ENCODE results near the gene KCTD14. TPM values are rescaled to one million over a fixed set of nuclear protein-coding genes. Genes with fewer than 3 reads are reported as not detected.

The KCTD14 gene
- total and polyA plus RNA-seq, 11 donors, result 0.15 to 1.7 (median 0.46) TPM; not detected in 5

- WGBS, 4 donors, result 85 to 95% (median 90%) methylated on average over 3 of the region's 3 CpGs
- TF ChIP-seq CTCF (IDR thresholded peaks at IDR 0.05) (no peak), POLR2A (IDR thresholded peaks at IDR 0.05) (no peak)
- intact Hi-C loops (cut with DNase I), result loop anchor here in 3 of 10 donors (5.0 to 10.0 kb wide), 3 partner anchors 46 to 54 kb away; partner anchors contain the start of gene INTS4 (in 1 of the 3)
Observed at GRCh38 chr11:78048561-78048960, 25.5 kb upstream of the KCTD14 start.

DNA sequence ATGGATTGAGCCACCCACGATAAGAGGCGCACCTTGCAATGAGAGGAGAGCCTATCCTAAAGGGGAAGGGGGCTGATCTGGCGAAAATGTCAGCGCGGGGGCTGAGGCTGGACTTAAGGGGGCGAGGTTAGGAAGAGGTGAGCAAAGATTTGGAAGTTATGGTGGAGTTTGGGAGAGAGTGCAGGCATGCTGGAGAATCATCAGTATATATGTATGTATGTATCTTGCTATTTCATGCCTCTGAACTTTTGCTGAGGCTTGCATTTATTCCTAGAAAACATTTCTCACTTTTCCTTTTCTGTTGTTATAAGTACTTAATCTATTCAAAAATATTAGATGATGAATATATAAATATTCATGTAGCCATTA is 23.4 kb upstream of the KCTD14 start:
- ATAC-seq, result no peak
- Histone ChIP-seq H3K4me3 (peak overlapping the region in 6 of 12 donors; percentile 48 to 61 (median 54)), H3K36me3 (no peaks in the 10 kb centered on the region), H3K4me1 (peaks cover 0 to 13% (median 6%) of the 10 kb centered on the region in 12 donors), H3K27ac (peak overlapping the region in 4 of 12 donors; percentile 15 to 76 (median 64)), H3K9me3 (no peaks in the 10 kb centered on the region), H3K27me3 (no peaks in the 10 kb centered on the region)
- 26 to 32% (median 28%) methylated on average over 6 of the region's 6 CpGs for WGBS, 4 donors
- no peak for DNase-seq
- TF ChIP-seq POLR2A (IDR thresholded peaks at IDR 0.05), result no peak
- peak in 1 of 12 donors; percentile 30 for TF ChIP-seq CTCF (IDR thresholded peaks at IDR 0.05)
- intact Hi-C loops (cut with DNase I), result loop anchor here in 3 of 10 donors (5.0 to 10.0 kb wide), 3 partner anchors 44 to 52 kb away; partner anchors contain the start of gene INTS4 (in 1 of the 3)

More at GRCh38 chr11:78048561-78048960, 25.5 kb upstream of the KCTD14 start:
- Histone ChIP-seq H3K27me3 (no peaks in the 10 kb centered on the region), H3K4me3 (no peak overlapping the region), H3K27ac (no peak overlapping the region), H3K4me1 (peaks cover 0 to 16% (median 6%) of the 10 kb centered on the region in 12 donors), H3K9me3 (no peaks in the 10 kb centered on the region), H3K36me3 (no peaks in the 10 kb centered on the region)
- no peak for DNase-seq
- no peak for ATAC-seq

- WGBS, 4 donors, result 2 to 6% (median 4%) methylated on average over 13 to 28 of the region's 28 CpGs
- intact Hi-C loops (cut with DNase I), result loop anchor here in 3 of 10 donors (5.0 to 10.0 kb wide), 3 partner anchors 44 to 51 kb away; partner anchors contain the start of gene INTS4 (in 1 of the 3)
Observed at GRCh38 chr11:78045851-78046485, 22.9 kb upstream of the KCTD14 start.

More at GRCh38 chr11:78045851-78046485, 22.9 kb upstream of the KCTD14 start:
- ATAC-seq (peak; percentile 70 to 95 (median 88)), DNase-seq (peak; percentile 77 to 92 (median 85))
- Histone ChIP-seq H3K36me3 (no peaks in the 10 kb centered on the region), H3K4me1 (peaks cover 0 to 13% (median 6%) of the 10 kb centered on the region in 12 donors), H3K4me3 (peak overlapping the region; percentile 27 to 64 (median 54)), H3K27ac (peak overlapping the region in 8 of 12 donors; percentile 15 to 76 (median 52)), H3K27me3 (no peaks in the 10 kb centered on the region), H3K9me3 (no peaks in the 10 kb centered on the region)
- TF ChIP-seq POLR2A (IDR thresholded peaks at IDR 0.05) (no peak), CTCF (IDR thresholded peaks at IDR 0.05) (peak; percentile 97 to 100 (median 99))
